Breast epithelium (tissue), 3 donors: ENCODE measurements around the gene POLR1B.

Source experiments
- POLR2A ChIP-seq: fragments of 450-650 bp; IDR thresholded peaks from one replicate; pipeline ENCODE4 v1.6.1; 2016; ENCODE audit warnings: antibody characterized with exemption, mild to moderate bottlenecking, moderate library complexity
- TF ChIP-seq, protein P1 (sequence below), 3 donors: fragments of 450-650 bp; IDR thresholded peaks; one replicate each; pipeline ENCODE4 v1.5.1; 2016 to 2017; ENCODE audit warnings: antibody characterized with exemption in 3 of 3, mild to moderate bottlenecking in 3 of 3, moderate library complexity in 3 of 3

DNA sequence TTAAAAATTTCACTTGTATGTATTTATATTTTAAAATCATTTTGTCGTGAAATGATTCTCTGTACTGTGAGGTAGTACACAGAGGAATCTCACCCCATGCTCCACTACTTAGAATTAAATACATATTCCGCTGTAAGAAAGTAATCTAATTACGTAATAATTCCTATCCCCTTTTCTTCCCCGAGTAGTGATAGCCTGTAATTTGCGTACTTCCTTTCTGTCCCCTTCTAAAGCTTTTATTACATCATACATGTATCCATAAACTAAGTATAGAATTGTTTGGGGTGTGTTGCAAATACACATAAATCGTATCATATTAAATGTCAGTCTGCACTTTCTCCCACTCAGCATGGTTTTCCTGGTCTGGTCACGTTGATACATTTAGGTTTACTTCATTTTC lies 29.7 kb downstream of the POLR1B start:
- TF ChIP-seq, protein P1, sequence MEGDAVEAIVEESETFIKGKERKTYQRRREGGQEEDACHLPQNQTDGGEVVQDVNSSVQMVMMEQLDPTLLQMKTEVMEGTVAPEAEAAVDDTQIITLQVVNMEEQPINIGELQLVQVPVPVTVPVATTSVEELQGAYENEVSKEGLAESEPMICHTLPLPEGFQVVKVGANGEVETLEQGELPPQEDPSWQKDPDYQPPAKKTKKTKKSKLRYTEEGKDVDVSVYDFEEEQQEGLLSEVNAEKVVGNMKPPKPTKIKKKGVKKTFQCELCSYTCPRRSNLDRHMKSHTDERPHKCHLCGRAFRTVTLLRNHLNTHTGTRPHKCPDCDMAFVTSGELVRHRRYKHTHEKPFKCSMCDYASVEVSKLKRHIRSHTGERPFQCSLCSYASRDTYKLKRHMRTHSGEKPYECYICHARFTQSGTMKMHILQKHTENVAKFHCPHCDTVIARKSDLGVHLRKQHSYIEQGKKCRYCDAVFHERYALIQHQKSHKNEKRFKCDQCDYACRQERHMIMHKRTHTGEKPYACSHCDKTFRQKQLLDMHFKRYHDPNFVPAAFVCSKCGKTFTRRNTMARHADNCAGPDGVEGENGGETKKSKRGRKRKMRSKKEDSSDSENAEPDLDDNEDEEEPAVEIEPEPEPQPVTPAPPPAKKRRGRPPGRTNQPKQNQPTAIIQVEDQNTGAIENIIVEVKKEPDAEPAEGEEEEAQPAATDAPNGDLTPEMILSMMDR (IDR thresholded peaks at IDR 0.05), result no peak
- no peak for TF ChIP-seq POLR2A
